HS-27A (cell line): ENCODE measurements around the gene SOWAHC.
"Not testable (repeated sequence)": the region's sequence is repeated elsewhere in the genome, so short reads cannot be mapped to it uniquely, and the experiment has no call there.

Experiments
- DNase-seq: peaks from one replicate; pipeline ENCODE4 v3.0.0-alpha.2; 2012; ENCODE audit warnings: low read depth, missing footprints

The SOWAHC gene

GRCh38 chr2:109613922-109614714 lies at the start of gene SOWAHC, which contains the start of gene SEPTIN10:
Gene SOWAHC, plus strand, starts transcription at chr2:109614364. Its CDS starts 126 bp downstream, at chr2:109614490.
Gene SEPTIN10, minus strand, starts transcription at chr2:109613966. Its CDS starts 139 bp downstream, at chr2:109613827.
- peak; percentile 100 for DNase-seq

- DNase-seq: no peak
Measured at GRCh38 chr2:109575373-109575772, 38.8 kb upstream of the SOWAHC start.

GRCh38 chr2:109577630-109578029 lies 36.5 kb upstream of the SOWAHC start:
- not testable (repeated sequence) for DNase-seq

- no peak for DNase-seq
Measured at GRCh38 chr2:109582928-109583895, 31.0 kb upstream of the SOWAHC start.

GRCh38 chr2:109586687-109587086 lies 27.5 kb upstream of the SOWAHC start:
- no peak for DNase-seq

- no peak for DNase-seq
Measured at GRCh38 chr2:109591206-109591605, 23.0 kb upstream of the SOWAHC start.

GRCh38 chr2:109592905-109593304 lies 21.3 kb upstream of the SOWAHC start:
- DNase-seq: no peak

- DNase-seq: no peak
Measured at GRCh38 chr2:109594246-109594885, 19.8 kb upstream of the SOWAHC start.

GRCh38 chr2:109595644-109596043 lies 18.5 kb upstream of the SOWAHC start:
- no peak for DNase-seq

- no peak for DNase-seq
Measured at GRCh38 chr2:109597283-109597682, 16.9 kb upstream of the SOWAHC start.

GRCh38 chr2:109601783-109602182 lies 12.4 kb upstream of the SOWAHC start:
- DNase-seq: no peak

GRCh38 chr2:109602617-109603188 lies 11.5 kb upstream of the SOWAHC start:
- no peak for DNase-seq

GRCh38 chr2:109604597-109604996 lies 9.6 kb upstream of the SOWAHC start:
- DNase-seq: no peak

- DNase-seq: no peak
Measured at GRCh38 chr2:109607766-109608165, 6.4 kb upstream of the SOWAHC start.

- peak; percentile 81 for DNase-seq
Measured at GRCh38 chr2:109609352-109610024, 4.7 kb upstream of the SOWAHC start.

- no peak for DNase-seq
Measured at GRCh38 chr2:109611467-109612095, 2.6 kb upstream of the SOWAHC start.

GRCh38 chr2:109613081-109613921 lies 863 bp upstream of the SOWAHC start:
- DNase-seq: peak; percentile 76

- DNase-seq: no peak
Measured at GRCh38 chr2:109614715-109615636, 812 bp downstream of the SOWAHC start.
